Measurements from ENCODE around the gene SLC30A10.
"Not testable (repeated sequence)": the region's sequence is repeated elsewhere in the genome, so short reads cannot be mapped to it uniquely, and the experiment has no call there.

GRCh38 chr1:219872538-219872937 lies 55.8 kb downstream of the SLC30A10 start:
- not testable (repeated sequence) for TF ChIP-seq CTCF (optimal IDR thresholded peaks at IDR 0.05 in 1 of 3, IDR thresholded peaks at IDR 0.05 in 1 of 3, conservative IDR thresholded peaks at IDR 0.05 in 1 of 3; ENCODE audit: extremely low read depth in 1 of 3, insufficient read depth in 2 of 3, low read length in 3 of 3); EZH2 (IDR thresholded peaks at IDR 0.05; ENCODE audit: low read length)

All from keratinocyte (primary cell).